AG10803 (cell line): ENCODE data around the gene TMEM60.

ENCODE experiments used
- DNase-seq: peaks from one replicate; pipeline ENCODE4 v3.0.0; 2010; ENCODE audit warnings: low read depth
- H3K4me3 ChIP-seq: 2 replicates; pipeline ENCODE4 v1.5.1; 2011; ENCODE audit warnings: mild to moderate bottlenecking, low read length, control low read depth
- CTCF ChIP-seq: conservative IDR thresholded peaks from 2 replicates; pipeline ENCODE4 v1.5.1; 2011; ENCODE audit warnings: mild to moderate bottlenecking, low read length, control low read depth, inconsistent platforms

The TMEM60 gene

DNA sequence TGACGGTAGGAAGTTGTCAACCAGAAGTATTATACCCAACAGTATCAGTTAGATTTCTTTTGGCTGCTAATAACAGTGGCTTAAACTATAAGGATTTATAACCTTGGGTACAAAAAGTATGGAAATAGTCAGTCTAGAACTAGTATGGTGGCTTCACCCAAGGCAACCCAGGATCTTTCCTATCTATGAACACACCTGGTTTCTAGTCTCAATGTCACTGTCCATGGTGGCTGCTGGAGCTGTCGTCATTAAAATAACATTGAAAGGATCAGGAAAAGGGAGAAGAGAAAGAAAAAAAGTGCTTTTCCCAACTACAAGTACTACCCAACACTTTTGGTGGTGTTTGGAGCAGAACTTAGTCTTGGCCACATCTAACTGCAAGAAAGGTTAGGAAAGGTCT is 28.1 kb upstream of the TMEM60 start:
- no peak for TF ChIP-seq CTCF

GRCh38 chr7:77825131-77825530 is 26.9 kb upstream of the TMEM60 start:
- H3K4me3 ChIP-seq = no peak overlapping the region
- no peak for TF ChIP-seq CTCF
- no peak for DNase-seq

More for the DNA sequence above, 28.1 kb upstream of the TMEM60 start:
- H3K4me3 ChIP-seq = no peak overlapping the region
- no peak for DNase-seq

GRCh38 chr7:77824636-77825035 is 26.4 kb upstream of the TMEM60 start:
- TF ChIP-seq CTCF = no peak
- no peak overlapping the region for H3K4me3 ChIP-seq
- no peak for DNase-seq

DNA sequence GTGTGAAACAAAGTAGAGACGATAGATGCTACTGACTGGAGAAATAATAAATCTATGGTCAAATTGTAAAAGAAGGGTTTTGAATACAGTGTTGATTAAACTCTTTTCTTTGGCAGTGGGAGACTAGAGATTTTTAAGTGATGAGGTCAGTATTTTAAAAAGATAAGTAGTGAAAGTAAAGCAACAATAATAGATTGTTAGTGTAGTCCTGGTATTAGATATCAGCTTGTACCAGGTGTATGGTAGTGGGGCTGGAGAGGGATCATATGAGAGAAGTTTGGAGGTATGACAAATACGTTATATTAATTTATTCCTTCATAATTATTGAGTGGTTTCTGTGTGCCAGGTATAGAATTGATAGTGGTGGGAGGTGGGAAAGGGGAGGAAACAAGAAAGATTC is 25.6 kb upstream of the TMEM60 start:
- no peak for DNase-seq
- no peak for TF ChIP-seq CTCF
- H3K4me3 ChIP-seq = no peak overlapping the region

DNA sequence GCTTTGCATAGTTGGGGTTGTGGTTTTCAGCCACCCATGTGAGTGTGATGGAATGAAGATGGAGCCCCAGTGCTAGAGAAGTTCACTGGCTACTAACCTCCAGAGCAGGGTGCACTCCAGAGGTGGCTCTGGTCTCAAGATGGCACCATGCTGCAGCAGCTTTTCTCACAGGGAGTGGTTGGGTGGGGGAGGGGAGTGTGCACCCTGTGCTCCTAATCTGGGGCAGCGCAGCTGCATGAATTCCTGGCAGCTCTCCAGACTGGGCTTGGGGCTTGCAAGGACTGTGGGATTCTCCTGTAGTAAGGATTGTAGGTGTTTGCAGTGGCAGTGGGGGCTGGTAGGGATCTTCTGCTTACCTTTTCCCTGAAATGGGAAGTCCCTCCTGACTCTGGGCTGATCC is 24.0 kb upstream of the TMEM60 start:
- H3K4me3 ChIP-seq = no peak overlapping the region
- TF ChIP-seq CTCF = no peak
- DNase-seq = no peak

- no peak for DNase-seq
- H3K4me3 ChIP-seq = no peak overlapping the region
- no peak for TF ChIP-seq CTCF
Observed at GRCh38 chr7:77820967-77821366, 22.7 kb upstream of the TMEM60 start.

DNA sequence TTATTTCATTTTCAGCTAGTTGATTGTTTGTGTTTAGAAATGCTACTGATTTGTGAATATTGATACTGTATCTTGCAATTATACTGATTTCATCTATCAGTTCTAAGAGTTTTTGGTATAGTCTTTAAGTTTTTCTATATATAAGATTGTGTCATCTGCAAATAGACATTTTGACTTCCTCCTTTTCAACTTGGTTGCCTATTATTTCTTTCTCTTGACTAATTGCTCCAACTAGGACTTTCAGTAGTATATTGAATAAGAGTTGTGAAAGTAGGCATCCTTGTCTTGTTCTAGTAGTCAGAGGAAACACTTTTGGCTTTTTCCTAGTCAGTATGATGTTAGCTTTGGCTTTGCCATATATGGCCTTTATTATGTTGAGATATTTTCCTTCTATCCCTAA is 20.8 kb upstream of the TMEM60 start:
- H3K4me3 ChIP-seq = no peak overlapping the region
- no peak for TF ChIP-seq CTCF
- DNase-seq = no peak
